Putamen (tissue), 1 donor: Measurements from ENCODE around the gene PRAMEF17.
"Not testable (repeated sequence)": the region's sequence is repeated elsewhere in the genome, so short reads cannot be mapped to it uniquely, and the experiment has no call there.

Experiments
- DNase-seq: peaks from one replicate; pipeline ENCODE4 v3.0.0-alpha.2; 2016; ENCODE audit warnings: low spot score

The PRAMEF17 gene, protein sequence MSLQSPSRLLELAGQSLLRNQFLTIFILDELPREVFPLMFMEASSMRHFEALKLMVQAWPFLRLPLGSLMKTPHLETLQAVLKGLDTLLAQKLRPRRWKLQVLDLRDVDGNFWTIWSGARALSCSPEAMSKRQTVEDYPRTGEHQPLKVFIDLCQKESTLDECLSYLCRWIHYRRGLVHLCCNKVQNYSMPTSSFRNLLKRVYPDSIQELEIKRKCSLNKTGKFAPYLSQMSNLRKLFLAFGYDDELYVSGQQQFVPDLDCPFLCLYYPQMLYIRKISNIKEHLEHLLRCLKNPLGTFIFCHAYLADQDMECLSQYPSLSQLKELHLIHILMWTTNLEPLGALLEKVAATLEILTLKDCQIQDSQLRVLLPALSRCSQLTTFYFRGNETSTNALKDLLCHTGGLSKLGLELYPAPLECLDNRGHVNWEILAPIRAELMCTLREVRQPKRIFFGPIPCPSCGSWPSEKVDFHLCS

DNA sequence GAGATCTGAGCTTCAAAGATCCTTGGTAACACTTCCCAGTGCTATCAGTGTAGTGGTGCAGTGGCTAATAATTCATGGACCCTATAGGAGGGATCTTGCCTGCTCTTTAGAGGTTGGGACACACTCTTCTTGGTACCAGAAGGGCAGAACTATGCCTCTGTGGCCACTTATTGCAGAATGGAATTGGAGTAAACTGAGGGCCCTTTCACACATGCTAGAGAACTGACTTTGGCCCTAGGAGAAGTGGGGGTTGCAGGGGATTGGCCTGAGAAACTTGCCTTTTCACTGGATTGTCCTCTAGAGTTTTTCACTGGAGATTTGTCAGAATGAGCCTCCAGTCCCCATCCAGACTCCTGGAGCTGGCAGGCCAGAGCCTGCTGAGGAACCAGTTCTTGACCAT is at the start of gene PRAMEF17:
PRAMEF17 (plus strand) TSS at position 301 of the 400 bp plus-strand sequence; CDS start at position 327, 26 bp downstream.
- DNase-seq, result not testable (repeated sequence)

DNA sequence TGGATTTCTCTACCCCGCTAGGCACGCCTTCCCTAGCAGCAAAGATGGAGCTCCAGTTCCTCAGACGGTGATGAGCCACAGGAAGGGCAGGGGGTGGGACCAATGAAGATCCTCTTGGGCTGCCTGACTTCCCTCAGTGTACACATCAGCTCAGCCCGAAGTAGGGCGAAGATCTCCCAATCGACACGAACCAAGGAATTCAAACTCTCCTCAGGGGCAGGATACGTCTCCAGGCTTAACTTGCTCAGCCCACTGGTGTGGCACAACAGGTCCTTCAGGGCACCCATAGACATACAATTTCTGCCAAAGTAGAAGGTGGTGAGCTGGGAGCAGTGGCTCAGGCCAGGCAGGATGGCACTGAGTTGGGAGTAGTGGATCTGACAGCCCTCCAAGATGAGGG is 46.9 kb upstream of the PRAMEF17 start:
- not testable (repeated sequence) for DNase-seq

DNA sequence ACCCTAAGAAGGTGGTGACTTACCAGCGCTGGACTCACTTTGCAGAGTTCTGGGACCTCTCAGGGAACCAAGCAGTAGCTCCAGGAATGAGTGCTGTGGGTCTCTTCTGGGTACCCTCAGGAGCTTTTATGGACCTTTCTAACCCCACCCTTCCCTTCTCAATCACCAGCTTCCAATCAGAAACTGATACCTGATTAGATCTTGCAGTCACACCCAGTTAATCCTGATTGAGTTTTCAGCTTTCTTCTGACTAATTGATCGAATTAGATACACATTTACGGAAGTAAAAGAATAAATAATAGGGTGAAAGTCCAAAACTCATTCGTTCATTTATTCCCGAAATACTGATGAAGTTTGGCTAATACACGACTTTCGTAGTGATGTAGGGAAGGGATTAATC is 42.4 kb upstream of the PRAMEF17 start, which contains the start of gene PRAMEF14:
PRAMEF14 (minus strand) TSS at position 101 of the 400 bp plus-strand sequence. CDS start 1,820 bp downstream, outside the sequence.
- DNase-seq, result not testable (repeated sequence)

DNA sequence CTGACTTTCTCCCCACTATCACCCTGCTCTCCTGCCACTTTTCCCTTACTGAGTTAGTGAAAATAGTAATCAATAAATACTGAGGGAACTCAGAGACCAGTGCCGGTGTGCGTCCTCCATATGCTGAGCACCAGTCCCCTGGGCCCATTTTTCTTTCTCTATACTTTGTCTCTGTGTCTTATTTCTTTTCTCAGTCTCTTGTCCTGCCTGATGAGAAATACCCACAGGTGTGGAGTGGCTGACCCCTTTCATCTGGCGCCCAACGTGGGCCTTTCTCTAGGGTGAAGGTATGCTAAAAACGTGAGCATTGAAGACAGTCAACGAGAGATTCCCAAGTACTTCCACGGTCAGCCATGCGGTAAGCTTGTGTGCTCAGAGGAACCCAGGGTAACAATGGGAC is 36.0 kb upstream of the PRAMEF17 start:
- DNase-seq, result not testable (repeated sequence)

DNA sequence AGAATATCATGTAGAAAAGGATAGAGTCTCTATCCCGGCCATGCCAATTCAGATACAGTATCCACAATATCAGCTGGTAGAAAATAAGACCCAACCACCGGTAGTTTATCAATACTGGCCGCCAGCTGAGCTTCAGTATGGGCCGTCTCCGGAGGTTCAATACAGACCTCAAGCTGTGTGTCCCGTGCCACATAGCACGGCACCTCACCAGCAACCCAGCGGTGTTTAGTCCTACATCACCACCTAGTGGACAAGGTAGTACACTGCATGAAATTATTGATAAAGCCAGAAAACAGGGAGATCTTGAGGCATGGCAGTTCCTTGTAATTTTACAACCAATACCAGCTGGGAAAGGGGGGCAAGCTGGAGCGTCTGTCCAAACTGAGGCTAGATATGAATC is 35.0 kb upstream of the PRAMEF17 start:
- DNase-seq, result not testable (repeated sequence)

DNA sequence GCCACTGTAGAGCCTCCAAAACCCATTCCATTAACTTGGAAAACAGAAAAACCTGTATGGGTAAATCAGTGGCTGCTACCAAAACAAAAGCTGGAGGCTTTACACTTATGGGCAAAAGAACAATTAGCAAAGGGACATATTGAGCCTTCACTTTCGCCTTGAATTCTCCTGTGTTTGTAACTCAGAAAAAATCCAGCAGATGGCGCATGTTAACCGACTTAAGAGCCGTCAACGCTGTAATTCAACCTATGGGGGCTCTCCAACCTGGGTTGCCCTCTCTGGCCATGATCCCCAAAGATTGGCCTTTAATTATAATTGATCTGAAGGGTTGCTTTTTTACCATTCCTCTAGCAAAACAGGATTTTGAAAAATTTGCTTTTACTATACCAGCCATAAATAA is 32.7 kb upstream of the PRAMEF17 start:
- DNase-seq, result peak; percentile 3

DNA sequence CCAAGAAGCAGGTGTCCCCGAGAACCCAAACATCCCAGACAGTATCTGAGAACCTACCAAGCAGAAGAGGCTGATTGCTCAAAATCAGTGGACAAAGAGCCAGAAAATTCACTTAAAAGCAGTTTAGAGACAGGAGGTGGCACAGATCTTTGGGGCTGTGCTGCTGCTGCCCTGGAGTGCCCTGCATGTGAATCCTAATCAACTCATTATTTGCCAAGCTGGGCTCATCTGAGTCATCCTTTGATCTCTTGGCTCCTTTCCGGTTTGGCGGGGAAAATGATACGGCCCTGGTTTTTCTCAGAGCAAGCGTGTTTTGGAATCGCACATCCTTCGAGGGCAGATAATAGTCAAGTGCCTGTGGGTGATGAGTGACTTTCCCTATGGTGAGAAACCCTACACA is 27.1 kb upstream of the PRAMEF17 start:
- not testable (repeated sequence) for DNase-seq

DNA sequence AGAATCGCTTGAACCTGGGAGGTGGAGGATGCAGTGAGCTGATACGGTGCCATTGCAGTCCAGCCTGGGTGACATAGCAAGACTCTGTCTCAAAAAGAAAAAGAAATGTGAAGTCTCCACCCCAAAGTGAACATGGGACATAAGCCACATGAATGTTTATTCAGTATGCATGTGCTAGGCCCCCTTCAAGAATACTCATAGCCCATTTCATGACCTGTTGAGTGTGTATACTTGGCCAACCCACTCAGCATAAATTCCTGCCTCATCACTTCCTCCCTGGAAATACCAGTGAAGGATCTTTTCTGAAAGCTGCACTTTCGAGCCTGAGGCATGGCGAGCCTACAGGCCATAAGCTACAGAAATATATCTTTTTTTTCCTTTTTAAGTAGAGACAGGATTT is 24.5 kb upstream of the PRAMEF17 start:
- not testable (repeated sequence) for DNase-seq

DNA sequence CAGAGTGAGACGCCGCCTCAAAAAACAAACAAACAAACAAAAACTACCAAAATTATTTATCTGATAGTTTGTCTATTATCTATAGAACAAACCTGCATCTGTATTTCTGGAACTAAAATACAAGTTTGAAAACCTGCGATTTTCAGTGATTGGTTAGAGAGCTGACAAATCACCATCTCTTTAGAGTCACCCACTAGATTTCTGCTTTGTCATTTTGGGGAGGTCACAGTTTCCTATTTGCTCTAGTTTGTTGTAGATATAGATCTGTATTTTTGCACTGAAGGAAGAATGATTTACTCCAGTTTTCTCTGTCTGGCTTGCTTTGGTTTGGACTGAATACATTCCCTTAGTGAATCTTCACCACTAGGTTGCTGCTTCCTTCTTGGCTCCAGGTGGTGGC is 22.9 kb upstream of the PRAMEF17 start:
- not testable (repeated sequence) for DNase-seq

DNA sequence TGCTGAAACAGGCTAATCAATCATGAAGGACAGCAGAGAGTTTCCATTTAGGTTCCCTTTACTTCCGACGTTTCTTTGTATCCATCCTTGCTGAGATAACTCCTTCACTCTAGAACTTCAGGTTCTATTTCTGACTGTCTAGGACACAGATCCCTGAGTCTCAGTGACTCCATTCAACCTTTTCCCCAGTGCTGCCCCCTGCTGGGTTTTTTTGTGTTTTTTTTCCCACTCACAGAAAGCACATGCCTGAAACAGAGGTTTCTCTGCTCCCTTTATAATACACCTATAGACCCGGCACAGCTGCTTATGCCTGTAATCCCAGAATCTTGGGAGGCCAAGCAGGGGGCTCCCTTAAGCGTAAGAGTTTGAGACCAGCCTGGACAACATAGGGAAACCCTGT is 20.9 kb upstream of the PRAMEF17 start:
- not testable (repeated sequence) for DNase-seq

DNA sequence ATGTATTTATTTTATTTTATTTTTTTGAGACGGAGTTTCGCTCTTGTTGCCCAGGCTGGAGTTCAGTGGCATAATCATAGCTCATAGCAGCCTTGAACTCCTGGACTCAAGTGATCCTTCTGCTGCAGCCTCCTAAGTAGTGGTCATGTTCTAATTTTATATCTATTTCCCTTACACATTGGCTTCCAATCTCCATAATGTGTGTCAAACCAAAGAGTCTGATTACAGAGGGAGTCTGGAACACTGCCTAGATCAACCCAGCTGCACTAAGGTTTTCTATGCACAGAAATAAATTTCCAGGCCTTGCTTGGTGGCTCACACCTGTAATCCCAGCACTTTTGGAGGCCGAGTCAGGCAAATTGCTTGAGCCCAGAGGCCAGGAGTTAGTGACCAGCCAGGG is 10.4 kb upstream of the PRAMEF17 start:
- DNase-seq, result not testable (repeated sequence)

DNA sequence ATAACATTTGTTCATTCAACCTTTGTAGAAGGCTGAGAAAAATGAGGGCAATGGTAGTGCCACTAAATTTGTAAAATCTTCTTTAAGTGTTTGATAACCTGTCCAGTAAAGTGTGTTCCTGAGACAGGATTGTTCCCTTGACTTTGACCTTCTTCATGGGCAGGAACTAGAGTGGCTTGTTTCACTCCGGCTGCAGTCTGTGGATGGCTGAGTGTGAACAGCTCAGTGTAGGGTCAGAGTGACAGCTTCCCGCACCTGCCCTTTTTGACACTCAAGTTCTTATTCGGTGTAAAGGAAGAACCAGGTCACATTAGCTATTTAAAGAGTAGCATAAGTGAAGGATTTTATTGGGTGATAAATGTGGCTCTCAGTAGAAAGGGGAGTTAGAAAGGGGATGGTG is 9.1 kb upstream of the PRAMEF17 start:
- DNase-seq, result not testable (repeated sequence)

DNA sequence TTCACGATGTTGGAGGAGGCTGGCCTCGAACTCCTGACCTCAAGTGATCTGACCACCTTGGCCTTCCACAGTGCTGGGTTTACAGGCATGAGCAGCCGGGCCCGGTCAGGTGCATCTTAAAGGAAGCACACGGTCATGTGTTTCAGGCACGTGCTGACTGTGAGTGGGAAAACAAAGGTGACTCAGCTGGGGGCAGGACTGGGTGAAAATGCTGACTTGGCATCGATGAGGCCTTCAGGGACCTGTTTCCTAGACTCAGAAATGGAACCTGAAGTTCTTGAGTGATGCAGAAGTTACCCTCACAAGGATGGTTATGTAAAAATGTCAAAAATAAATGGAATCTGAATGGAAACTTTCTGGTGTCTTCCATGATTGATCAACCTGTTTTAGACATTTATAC is 3.6 kb downstream of the PRAMEF17 start:
- not testable (repeated sequence) for DNase-seq

DNA sequence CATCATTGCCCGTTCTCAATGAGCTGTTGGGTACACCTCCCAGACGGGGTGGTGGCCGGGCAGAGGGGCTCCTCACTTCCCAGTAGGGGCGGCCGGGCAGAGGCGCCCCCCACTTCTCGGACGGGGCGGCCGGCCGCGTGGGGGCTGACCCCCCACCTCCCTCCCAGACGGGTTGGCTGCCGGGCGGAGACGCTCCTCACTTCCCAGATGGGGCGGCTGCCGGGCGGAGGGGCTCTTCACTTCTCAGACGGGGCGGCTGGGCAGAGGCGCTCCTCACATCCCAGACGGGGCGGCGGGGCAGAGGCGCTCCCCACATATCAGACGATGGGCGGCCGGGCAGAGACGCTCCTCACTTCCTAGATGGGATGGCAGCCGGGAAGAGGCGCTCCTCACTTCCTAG is 5.3 kb downstream of the PRAMEF17 start:
- DNase-seq, result not testable (repeated sequence)

DNA sequence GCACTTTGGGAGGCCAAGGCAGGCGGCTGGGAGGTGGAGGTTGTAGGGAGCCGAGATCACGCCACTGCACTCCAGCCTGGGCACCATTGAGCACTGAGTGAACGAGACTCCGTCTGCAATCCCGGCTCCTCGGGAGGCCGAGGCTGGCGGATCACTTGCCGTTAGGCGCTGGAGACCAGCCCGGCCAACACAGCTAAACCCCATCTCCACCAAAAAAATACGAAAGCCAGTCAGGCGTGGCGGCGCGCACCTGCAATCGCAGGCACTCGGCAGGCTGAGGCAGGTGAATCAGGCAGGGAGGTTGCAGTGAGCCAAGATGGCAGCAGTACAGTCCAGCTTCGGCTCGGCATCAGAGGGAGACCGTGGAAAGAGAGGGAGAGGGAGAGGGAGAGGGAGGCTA is 5.9 kb downstream of the PRAMEF17 start:
- not testable (repeated sequence) for DNase-seq

DNA sequence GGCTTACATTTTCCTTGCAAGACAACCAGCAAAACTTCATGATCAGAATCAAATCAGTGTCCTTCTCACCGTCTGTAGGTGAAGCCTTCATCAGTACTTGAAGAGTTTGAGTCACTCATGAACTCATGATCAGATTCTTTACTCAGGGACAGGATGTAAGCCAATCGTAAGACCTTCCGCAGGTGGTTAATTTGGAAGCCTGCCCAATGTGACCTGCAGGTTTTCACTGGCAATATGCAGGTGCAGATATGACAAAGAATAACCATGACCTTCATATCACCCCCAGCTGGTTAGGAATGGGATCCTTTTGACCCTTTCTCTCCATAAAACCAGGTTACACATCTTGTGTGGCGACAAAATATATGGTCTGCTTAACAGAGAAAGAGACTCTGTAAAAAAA is 18.4 kb downstream of the PRAMEF17 start:
- DNase-seq, result no peak

DNA sequence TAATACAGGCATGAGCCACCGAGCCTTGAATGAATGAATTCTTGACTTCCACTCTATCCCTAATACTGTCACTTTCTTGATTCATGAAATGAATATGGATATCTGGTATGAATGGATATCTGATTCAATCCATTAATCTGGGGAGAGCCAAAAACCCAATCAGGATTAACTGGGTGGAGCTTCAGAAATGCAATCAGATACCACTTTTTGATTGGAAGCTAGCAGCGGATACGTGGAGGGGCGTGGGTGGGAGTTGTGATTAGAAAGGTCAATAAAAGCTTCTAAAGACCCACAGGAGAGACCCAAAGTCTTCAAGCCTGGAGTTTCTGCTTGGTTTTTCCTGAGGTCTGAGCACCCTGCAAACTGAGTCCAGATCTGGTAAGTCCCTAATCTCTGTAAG is 20.7 kb downstream of the PRAMEF17 start, which contains the start of gene PRAMEF20:
PRAMEF20 (plus strand) TSS at position 301 of the 400 bp plus-strand sequence. CDS start 5,905 bp downstream, outside the sequence.
- not testable (repeated sequence) for DNase-seq

DNA sequence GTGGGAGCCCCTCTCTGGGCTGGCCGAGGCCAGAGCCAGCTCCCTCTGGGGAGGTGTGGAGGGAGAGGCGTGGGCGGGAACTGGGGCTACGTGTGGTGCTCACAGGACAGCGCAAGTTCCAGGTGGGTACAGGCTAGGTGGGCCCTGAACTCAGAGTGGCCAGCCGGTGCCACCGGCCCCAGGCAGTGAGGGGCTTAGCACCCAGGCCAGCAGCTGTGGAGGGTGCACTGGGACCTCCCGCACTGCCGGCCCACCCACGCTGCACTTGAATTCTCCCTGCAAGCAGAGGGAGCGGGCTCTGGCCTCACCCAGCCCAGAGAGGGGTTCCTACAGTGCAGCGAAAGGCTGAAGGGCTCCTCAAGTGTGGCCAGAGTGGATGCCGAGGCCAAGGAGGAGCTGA is 41.1 kb downstream of the PRAMEF17 start:
- no peak for DNase-seq

DNA sequence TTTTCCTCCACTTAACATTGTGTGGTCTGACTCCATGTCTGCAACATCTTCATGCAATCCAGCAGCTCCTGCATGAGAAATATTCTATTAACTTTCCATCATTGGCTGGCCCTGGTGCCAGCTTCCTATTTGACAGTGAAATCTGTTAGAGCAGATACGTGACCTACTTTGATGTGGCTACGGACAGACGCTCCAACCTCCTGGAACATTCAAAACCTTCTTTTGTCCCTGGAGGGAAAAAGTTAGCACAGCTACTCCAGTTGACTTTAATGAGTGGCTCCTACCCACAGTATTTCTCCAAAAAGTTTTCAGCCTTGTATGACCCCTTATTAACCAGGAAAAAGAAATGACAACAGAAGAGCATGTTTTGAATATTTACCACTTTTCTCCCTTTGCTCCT is 42.8 kb downstream of the PRAMEF17 start:
- DNase-seq, result no peak

DNA sequence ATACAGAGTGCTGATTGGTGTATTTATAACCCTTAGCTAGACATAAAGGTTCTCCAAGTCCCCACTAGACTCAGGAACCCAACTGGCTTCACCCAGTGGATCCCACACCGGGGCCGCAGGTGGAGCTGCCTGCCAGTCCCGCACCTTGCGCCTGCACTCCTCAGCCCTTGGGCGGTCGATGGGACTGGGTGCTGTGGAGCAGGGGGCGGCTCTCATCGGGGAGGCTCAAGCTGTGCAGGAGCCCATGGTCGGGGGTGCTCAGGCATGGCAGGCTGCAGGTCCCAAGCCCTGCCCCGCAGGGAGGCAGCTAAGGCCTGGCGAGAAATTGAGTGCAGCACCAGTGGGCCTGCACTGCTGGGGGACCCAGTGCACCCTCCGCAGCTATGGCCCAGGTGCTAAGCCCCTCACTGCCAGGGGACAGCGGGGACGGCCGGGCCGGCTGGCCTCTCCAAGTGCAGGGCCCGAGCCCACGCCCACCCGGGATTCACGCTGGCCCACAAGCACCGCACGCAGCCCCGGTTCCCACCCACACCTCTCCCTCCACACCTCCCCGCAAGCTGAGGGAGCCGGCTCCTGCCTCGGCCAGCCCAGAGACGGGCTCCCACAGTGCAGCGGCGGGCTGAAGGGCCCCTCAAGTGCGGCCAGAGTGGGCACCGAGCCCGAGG is 44.4 kb downstream of the PRAMEF17 start:
- DNase-seq, result not testable (repeated sequence)

DNA sequence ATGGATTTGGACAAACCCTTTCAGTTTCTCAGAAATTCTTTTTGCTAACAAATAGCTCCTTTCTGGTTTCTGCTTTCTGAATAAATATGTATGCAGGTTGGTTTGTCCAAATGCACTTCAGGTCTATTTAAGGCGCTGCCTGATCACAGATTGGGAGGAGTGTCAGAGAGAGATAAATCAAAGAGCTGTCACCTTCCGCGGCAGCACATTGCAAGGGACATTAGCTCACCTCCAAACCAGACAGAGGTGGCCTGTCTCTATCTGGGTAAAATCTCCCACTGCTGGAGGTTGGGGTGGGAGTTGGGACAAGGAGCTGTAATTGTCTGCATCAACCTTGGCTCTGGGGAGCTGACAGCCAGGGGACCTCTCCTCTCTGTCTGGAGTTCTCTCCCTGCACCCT is 46.0 kb downstream of the PRAMEF17 start:
- no peak for DNase-seq

DNA sequence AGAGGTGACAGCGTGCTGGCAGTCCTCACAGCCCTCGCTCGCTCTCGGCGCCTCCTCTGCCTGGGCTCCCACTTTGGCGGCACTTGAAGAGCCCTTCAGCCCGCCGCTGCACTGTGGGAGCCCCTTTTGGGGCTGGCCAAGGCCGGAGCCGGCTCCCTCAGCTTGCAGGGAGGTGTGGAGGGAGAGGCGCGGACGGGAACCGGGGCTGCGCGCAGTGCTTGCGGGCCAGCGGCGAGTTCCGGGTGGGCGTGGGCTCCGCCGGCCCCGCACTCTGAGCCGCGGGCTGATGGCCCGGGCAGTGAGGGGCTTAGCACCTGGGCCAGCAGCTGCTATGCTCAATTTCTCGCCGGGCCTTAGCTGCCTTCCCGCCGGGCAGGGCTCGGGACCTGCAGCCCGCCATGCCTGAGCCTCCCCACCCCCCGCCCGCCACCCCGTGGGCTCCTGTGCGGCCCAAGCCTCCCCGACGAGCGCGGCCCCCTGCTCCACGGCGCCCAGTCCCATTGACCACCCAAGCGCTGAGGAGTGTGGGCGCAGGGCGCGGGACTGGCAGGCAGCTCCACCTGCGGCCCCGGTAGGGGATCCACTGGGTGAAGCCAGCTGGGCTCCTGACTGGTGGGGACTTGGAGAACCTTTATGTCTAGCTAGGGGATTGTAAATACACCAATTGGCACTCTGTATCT is 49.8 kb downstream of the PRAMEF17 start:
- not testable (repeated sequence) for DNase-seq
